HG03103 (cell line): ENCODE results near the gene CDK5R1.

Source experiments
- ATAC-seq: cut with Tn5 transposase; IDR thresholded peaks from one replicate; pipeline ENCODE4 v1.9.1; 2021; ENCODE audit warnings: low read depth; ENCODE audit not compliant: unreplicated experiment

The CDK5R1 gene

DNA sequence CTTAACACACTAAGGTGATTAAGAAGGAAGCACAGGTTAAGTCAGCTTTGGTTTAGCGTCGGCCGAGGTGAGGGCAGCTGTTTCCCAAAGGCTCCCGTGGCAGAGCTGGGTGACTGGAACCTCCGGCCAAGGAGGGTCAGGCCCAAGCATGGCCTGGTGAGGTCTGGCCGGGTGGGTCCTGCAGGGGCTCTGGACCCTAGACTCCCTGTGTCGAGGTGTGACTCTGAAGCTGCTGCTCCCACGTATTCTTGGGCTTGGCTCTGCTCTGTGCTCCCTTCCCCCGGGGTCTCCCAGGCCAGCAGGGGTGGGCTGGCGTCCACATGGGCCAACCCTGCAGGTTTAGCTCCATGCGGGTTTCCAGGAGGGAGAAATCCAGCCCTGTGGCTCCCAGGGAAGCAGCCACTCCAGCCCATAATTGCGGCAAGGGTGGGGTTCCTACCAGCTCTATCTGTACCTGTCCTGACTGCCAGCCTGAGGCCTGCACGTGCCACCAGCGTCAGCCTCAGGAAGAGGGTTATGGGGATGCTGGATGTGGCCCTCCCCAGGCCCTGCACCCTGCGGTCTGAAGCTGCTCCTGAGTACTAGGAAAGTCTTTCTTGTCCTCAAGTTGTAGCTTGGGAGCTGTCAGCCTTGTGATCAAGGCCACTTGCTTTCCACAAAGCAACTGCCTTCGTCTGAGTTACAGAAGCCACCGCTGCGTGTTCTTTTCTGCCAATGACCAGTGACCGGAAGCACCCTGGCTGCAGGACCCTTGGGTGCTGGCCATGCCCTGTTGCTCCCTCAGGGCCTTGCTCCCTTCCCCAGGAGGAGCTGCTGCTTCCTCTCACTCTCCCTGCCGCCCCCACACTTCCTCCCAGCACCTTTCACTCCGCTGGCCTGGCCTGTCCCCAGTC lies 4.8 kb downstream of the CDK5R1 start:
- no peak for ATAC-seq

DNA sequence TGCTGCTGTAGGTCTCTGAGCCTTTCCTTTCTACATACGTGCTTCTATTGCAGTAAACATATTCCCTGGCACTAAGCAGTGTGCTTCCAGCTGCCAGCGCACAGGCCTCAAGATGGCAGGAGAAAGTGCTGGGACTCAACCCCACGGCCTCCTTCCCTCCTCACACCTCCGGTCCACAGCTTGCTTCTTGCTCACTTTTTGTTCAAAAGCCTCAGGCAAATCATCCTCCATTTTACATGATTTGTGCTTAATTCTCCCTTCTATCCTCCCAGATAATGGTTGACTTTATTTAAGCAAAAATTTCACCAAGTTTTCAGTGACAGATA lies 5.4 kb downstream of the CDK5R1 start:
- no peak for ATAC-seq

DNA sequence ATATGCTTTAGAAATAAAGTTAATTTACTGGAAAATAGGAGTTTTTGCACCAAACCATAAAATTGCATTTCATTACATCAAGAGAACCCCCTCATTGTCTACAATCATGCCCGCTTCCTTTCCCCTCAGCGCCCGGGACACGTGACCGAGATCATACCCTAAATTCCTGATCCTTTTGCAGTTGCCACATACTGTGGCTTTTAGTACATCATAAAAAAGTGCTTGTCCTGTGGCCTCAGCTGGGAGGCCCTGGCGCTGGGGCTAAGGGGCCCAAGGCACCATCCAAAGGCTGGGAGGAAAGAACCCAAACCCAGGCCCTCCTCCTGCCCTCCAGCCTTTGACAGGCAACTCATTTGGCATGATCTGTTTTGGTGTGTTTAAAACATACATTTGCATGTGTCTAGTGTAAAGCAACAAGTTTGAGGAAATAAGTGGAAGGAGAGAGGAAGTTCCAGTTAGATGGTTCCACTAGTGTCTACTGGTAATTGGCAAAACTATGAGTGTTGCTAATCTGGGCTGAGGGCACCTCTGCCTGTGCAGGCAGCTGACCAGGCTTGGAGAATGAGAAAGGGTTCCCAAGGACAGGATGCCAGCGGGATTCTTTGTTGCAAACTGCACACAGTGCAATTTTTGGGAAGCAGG lies 6.0 kb downstream of the CDK5R1 start:
- ATAC-seq, result no peak

DNA sequence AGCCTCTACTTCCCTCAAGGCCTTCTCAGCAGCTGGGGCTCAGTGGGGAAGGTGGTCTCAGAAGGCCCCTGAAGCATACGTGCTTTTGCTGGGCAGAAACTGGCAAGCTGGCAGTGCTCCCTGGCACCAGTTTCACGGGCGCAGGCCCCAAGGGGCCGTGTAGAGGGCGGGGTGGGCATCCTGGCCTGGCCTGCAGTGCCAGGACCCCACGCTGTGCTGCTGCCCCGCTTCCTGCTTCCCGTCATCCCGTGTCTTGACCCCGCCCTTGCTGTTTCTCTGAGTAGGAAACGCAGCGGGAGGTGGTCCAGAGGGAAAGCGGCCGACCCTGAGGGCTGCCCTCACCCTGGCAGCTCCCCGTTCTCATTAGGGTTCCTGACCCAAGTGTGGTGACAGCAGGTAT lies 6.8 kb downstream of the CDK5R1 start:
- ATAC-seq, result no peak

DNA sequence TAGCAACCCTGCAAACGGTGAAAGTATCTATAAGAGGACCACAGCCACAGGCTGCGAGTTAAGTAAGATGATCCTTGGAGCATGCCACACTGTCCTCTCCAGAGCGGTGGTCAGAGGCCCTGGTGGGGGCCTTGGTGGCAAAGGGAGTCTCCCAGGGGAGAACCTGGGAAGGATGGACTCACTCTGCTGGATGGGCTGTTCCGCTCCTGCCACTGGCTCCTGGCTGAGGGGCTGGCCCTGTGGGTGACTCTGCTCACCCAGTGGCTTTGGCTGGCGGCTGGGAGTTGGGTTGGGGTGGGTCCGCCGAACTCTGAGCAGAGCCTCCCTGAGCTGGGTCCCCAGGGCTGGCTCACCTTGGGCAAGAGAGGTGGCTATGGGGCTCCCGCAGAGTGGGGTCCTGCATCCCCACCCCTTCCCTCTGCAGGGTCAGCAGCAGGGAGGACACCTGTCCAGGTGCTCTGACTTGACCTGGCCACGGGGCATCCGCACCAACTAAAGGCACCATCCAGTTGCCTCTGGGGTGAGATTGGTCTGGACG lies 7.3 kb downstream of the CDK5R1 start:
- ATAC-seq, result no peak

GRCh38 chr17:32494621-32495358 lies 8.0 kb downstream of the CDK5R1 start:
- ATAC-seq, result no peak

GRCh38 chr17:32495359-32496231 lies 8.8 kb downstream of the CDK5R1 start:
- no peak for ATAC-seq

DNA sequence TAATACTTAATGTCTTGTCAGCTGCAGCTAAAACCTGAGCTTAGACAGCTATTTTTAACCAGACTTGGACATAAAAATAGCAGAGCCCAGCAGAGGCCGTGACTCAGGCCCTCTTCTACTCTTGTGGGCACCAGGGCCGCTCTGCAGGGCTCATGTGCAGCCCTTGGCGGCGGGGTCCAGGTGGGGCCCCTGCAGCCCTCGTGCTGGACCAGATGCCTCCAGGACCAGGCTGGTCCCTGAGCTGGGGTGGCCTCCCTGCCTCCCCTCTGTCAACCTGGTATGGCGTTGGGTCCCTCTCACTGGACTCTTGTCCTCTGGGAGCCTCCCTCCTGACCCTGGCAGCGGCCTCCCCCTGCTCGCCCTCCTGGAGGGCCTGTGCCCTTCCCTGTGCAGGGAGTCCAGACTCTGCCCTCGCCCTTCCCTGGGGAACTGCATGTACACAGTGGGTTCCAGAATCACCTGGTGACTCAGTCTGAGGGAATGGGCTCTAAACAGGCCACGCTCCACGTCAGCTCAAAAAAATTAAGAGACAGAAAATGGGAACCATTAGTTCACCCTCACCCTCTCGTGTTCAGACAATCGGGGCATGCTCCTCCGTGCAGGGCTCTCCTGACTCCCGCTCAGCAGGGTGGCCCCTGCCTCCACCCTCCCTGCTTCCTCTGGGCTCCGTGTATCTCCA lies 9.7 kb downstream of the CDK5R1 start:
- ATAC-seq, result no peak

DNA sequence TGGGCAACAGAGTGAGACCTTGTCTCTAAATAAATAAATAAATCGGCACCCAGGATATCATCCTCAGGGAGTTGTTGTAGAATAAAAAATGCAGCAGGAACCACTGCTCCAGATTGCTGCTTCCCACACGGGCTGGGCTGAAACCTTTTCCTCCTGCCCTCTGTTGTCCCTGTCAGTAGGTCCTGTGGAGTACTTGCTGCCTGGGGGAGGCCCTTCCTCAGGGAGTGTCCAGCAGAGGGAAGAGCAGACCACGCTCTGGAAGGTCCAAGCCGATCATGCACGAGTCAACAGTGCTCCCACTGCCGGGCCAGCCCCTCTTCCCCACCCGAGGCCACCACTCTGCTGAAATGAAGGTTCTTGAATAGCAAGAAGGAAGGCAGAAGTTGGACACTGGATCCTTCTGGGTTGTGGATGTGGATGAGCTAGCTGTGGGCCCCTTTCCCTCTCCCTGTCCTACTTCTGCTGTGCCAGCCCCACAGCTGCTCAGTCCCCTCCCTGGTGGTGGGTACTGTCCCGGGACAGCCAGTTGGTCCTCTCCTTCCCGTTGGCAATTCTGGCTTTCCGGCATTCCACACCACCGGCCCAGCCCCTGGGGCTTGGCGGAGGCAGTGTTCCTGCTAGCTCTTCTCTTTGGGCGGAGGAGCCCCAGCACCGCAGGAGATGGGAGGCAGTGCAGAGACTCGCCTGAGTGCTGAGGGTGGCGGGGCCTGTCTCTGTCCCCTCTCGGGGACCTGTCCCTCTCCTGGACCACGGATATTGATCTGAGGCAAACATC lies 10.8 kb downstream of the CDK5R1 start:
- ATAC-seq, result no peak

DNA sequence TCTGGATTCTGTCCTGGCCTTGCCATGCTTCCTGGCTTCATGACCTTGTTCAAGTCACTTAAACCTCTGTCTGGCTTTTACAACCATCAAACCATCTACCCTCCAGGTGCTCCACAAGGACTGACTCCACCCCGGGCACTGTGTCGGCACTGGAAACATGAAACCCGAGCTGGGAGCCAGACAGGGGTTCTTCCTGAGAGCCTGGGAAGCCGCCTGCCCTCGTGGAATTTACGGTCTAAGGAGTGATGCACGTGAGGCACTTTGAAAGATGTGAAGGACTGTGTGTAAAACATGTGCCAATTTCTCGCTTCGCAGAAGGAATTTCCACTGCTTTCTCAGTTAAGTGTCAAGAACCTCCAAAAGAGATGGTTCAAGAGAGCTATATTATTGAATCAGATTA lies 11.6 kb downstream of the CDK5R1 start:
- ATAC-seq, result no peak

DNA sequence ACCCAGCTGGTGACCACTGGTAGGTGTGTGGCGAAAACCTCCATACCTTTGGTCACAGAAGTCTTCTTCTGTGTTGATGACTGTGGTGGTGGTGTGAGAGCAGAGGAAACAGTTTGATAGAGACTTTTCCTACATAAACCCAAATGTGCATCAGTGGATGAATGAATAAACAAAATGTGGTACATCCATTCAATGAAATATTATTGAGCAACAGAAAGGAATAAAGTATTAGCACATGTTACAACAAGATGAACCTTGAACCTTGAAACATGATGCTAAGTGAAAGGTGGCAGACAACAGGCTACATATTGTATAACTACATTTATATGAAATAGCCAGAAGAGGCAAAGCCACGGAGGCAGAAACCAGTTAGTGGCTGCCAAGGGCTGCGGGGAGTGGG lies 15.2 kb downstream of the CDK5R1 start:
- ATAC-seq, result no peak

GRCh38 chr17:32502710-32503109 lies 15.9 kb downstream of the CDK5R1 start:
- ATAC-seq, result no peak

DNA sequence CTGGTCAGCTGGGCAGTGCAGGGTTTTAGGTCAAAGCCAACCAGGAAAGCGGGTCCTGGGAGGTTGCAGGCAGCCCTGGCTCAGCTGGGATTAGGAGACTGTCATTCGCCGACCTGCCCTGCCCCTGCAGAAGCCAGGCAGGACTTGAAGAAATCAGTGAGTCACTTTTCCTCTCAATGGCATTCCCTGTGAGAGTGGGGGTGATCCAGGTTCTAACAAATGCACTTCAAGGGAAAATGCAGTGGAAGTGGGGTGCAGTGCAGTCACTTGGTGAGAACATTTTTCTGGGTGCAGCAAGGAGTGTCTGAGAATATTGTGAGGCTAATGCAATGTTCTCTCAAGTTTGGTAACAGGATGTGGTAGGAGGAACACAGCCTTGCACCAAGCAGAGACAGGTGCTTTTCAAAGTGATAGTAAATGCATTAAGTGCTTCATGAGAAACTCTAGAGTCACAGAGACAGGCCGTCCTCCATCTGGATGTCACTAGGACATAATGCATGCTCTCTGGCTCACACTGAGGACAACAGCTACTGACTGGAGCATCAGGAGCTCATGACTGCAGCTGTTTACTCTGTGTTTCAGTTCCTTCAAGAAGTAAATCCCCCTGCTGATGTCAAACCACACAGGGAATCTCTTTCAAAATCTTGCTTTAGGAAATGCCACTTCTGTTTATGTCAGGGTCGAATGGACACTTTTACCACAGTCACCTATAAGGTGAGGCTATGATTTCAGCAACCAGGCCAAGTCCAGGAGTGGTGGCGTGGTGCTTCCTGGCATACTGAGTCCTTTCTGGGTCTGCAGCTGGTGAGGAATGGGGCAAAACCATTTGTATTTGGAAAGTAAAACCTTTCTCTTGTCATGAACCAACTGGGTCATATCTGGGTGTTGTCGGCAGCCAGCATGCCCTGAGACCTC lies 16.7 kb downstream of the CDK5R1 start:
- peak; percentile 88 for ATAC-seq

DNA sequence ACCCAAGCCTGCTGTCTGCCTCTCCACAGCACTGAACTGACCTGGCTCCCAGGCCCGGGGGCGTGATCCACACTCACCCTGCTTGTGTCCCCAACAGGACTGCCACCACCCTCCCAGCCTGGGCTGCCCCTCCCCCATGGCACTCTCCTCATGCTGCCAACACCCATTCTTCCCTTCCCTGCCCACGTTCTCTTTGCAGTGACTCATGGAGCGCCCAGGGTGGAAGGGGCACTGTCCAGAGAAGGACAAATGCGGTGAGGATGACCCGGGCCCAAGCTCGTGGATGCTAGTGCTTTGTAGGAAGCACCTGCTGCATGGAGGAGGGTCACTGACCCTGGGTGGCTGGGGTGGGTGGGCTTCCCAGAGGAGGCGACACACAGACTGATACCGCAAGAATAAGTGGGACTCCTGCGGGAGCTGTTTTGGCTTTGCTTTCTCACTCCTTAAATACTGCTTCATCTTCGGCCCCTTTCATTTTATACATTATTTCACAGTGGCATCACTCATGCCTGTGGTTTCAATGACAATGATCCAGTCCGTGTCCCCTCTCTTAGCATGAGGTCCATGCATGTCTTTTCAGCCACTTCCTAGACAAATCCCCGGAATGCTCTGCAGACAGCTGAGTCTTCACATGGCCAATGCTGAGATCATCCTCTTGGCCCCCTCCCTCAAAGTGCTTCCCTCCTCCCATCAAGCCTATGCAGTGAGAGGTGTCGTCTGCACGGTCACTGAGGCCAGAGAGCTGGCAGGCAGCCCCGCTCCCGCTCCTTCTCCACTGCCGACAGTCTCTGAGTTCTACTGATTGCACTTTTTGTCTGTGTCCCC lies 17.6 kb downstream of the CDK5R1 start:
- no peak for ATAC-seq

DNA sequence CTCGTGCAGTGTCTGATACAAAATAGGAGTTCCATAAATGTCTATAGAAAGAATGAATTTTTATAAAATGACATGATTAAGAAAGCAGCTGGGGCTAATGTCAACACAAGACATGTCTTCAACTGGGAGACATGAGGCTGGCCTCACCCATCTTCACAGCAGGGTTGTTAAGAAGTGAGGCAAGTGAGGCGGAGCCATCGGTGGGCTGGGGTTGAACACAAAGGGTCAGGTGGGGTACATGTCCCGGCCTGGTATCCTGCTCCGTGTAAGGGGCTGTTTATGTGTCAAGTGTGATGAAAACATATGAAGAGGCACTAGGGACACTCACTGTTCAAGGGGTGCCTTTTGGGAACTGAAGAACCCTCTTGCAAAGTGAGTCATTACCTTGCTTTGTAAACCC lies 22.1 kb downstream of the CDK5R1 start:
- no peak for ATAC-seq

DNA sequence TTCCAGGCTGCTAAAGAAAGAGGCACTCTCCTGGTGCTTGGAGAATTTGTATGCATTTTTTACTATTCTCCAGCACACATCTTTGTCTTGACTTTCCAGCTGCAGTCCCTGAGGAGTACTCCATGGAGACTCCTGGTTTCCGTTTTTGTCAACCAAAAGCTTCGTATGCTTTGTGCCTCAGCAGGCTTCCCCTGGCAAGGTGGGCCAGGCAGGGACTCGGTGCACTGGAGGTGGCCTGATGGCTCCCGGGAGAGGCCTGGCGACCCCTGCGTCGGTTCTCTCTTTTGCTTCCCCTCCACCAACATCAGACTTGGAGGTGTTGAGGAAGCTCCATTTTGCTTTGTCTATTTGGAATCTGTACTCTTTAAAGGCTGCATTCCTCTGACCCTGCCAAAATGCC lies 23.7 kb downstream of the CDK5R1 start:
- no peak for ATAC-seq

GRCh38 chr17:32512328-32512727 lies 25.5 kb downstream of the CDK5R1 start:
- no peak for ATAC-seq
